ENCODE measurements around the gene PTPN11. TPM values are rescaled to one million over a fixed set of nuclear protein-coding genes. Genes with fewer than 3 reads are reported as not detected.
"Not testable (repeated sequence)": the region's sequence is repeated elsewhere in the genome, so short reads cannot be mapped to it uniquely, and the experiment has no call there.

PTPN11 gene
- total RNA-seq, 1 donor = 98.8 TPM

DNA sequence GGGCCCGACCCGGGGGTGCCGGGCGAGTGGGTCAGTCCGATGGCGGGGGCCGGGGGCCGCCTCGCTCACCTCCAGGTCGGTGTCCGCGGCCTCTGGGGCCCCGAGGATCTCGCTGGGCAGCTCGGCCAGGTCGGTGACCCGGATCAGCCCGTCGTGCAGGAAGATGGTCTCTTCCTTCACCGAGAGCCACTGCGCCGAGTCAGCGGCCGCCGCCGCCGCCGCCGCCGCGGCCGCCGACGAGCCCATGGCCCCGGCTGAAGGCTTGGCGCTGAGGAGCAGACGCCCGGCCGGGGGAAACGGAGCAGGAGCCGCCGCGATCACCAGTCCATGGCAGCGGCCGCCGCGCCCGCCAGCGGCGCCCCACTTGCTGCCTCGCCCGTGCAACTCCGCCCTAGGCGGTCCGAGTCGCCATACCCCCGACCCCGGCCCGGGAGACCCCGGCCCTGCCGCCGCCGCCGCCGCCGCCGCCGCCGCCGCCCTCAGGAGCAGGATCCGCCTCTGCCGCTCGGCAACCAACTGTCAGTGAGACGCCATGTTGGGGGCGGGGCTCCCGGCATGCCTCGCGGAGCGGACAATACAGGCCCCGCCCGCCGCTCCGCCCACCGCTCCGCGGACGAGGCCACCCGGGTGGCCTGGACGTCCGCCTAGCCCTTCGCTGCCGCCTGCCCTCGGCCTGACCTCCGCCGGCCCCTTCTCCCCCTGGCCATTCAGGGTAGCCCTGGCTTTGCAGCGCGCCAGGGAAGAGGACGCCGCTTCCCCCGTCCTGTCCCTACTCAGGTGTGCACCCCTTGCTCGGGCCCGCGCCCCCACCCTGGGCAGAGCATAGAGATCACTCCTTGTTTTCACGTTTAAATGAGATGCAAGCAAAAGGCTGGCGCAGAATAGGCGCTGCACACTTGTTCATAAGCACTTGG is 36.6 kb upstream of the PTPN11 start, which contains the start of gene HECTD4:
Gene HECTD4, minus strand, starts transcription at position 549 of the 914 bp plus-strand sequence. Its CDS starts 303 bp downstream, at position 246.
- H3K4me1 ChIP-seq (ENCODE audit: insufficient read depth, low read length) = peaks cover 18% of the 10 kb centered on the region
- peak within 1 kb of the TSS; percentile 95 for H3K4me2 ChIP-seq (ENCODE audit: insufficient read depth, low read length)
- H3K79me2 ChIP-seq (ENCODE audit: insufficient read depth, low read length) = peaks cover 44% of the 10 kb centered on the region
- H3K9me3 ChIP-seq (ENCODE audit: low read depth, low read length) = no peaks in the 10 kb centered on the region
- no peaks in the 10 kb centered on the region for H3K36me3 ChIP-seq (ENCODE audit: insufficient read depth, low read length)
- DNase-seq (ENCODE audit: insufficient read length, low spot score, missing footprints) = peak; percentile 100
- no peaks in the 10 kb centered on the region for H3K27me3 ChIP-seq (ENCODE audit: insufficient read depth, low read length)
- peak within 1 kb of the TSS; percentile 58 for H3K27ac ChIP-seq (ENCODE audit: low read depth, low read length)
- H2AFZ ChIP-seq (ENCODE audit: low read length) = peak within 1 kb of the TSS; percentile 98
- H3K4me3 ChIP-seq (ENCODE audit: insufficient read depth, low read length) = peak within 1 kb of the TSS; percentile 90
- TF ChIP-seq CTCF (IDR thresholded peaks at IDR 0.05; ENCODE audit: extremely low read depth, low read depth, low read length) = no peak
- peaks cover 14% of the 10 kb centered on the region for H4K20me1 ChIP-seq (ENCODE audit: insufficient read depth, low read length)

DNA sequence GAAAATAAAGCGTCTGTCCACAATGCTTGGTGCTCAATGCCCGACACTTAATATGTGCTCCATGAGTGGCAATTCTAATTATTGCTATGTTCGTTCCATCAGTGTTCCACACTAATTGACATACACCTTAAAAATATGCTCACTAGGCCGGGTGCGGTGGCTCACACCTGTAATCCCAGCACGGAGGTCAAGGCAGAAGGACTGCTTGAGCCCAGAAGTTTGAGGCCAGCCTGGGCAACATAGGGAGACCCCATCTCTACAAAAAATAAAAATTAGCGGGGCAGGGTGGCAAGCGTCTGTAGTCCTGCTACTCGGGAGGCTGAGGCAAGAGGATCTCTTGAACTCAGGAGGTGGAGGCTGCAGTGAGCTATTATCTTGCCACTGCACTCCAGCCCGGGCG is 35.9 kb upstream of the PTPN11 start:
- peak overlapping the region; percentile 90 for H3K4me3 ChIP-seq (ENCODE audit: insufficient read depth, low read length)

DNA sequence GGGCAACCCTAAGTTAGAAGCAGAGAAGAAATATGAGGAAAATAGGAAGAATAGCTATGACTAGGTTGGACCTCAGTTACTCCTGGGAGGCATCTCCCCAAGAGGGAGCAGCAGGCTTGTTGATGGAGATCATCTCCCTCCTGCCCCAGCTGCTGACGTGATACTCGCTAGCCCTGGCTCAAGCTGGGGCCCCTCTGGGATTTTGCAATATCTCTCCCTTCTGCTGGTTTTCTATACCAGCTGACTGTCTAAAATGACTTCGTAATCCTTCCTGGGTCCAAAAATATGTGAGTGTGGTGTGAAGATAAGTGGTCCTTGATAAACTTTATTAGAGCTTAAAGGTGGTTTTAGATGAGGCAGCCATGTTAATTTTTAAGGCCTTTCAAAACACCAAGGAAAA is 32.0 kb upstream of the PTPN11 start:
- TF ChIP-seq CTCF (IDR thresholded peaks at IDR 0.05; ENCODE audit: extremely low read depth, low read depth, low read length) = no peak
- Histone ChIP-seq H2AFZ (ENCODE audit: low read length) (peak overlapping the region; percentile 86), H3K9me3 (ENCODE audit: low read depth, low read length) (no peaks in the 10 kb centered on the region), H3K79me2 (ENCODE audit: insufficient read depth, low read length) (peaks cover 3% of the 10 kb centered on the region), H3K36me3 (ENCODE audit: insufficient read depth, low read length) (no peaks in the 10 kb centered on the region), H3K4me2 (ENCODE audit: insufficient read depth, low read length) (peak overlapping the region; percentile 78), H3K4me1 (ENCODE audit: insufficient read depth, low read length) (peaks cover 12% of the 10 kb centered on the region), H3K4me3 (ENCODE audit: insufficient read depth, low read length) (no peak overlapping the region), H3K27ac (ENCODE audit: low read depth, low read length) (peak overlapping the region; percentile 65), H4K20me1 (ENCODE audit: insufficient read depth, low read length) (no peaks in the 10 kb centered on the region), H3K27me3 (ENCODE audit: insufficient read depth, low read length) (no peaks in the 10 kb centered on the region)
- DNase-seq (ENCODE audit: insufficient read length, low spot score, missing footprints) = peak; percentile 76

More for the DNA sequence above, 35.9 kb upstream of the PTPN11 start:
- peaks cover 9% of the 10 kb centered on the region for H4K20me1 ChIP-seq (ENCODE audit: insufficient read depth, low read length)
- H3K9me3 ChIP-seq (ENCODE audit: low read depth, low read length) = no peaks in the 10 kb centered on the region
- peak overlapping the region; percentile 41 for H3K27ac ChIP-seq (ENCODE audit: low read depth, low read length)
- H3K4me1 ChIP-seq (ENCODE audit: insufficient read depth, low read length) = peaks cover 20% of the 10 kb centered on the region
- no peak for TF ChIP-seq CTCF (IDR thresholded peaks at IDR 0.05; ENCODE audit: extremely low read depth, low read depth, low read length)
- no peaks in the 10 kb centered on the region for H3K36me3 ChIP-seq (ENCODE audit: insufficient read depth, low read length)
- H2AFZ ChIP-seq (ENCODE audit: low read length) = peak overlapping the region; percentile 98
- H3K79me2 ChIP-seq (ENCODE audit: insufficient read depth, low read length) = peaks cover 37% of the 10 kb centered on the region
- no peaks in the 10 kb centered on the region for H3K27me3 ChIP-seq (ENCODE audit: insufficient read depth, low read length)
- no peak for DNase-seq (ENCODE audit: insufficient read length, low spot score, missing footprints)
- H3K4me2 ChIP-seq (ENCODE audit: insufficient read depth, low read length) = peak overlapping the region; percentile 85

GRCh38 chr12:112389228-112389627 is 29.5 kb upstream of the PTPN11 start:
- Histone ChIP-seq H3K4me3 (ENCODE audit: insufficient read depth, low read length) (no peak overlapping the region), H3K27me3 (ENCODE audit: insufficient read depth, low read length) (no peaks in the 10 kb centered on the region), H3K27ac (ENCODE audit: low read depth, low read length) (no peak overlapping the region), H3K9me3 (ENCODE audit: low read depth, low read length) (no peaks in the 10 kb centered on the region), H3K4me2 (ENCODE audit: insufficient read depth, low read length) (no peak overlapping the region), H3K4me1 (ENCODE audit: insufficient read depth, low read length) (peaks cover 9% of the 10 kb centered on the region), H3K79me2 (ENCODE audit: insufficient read depth, low read length) (no peaks in the 10 kb centered on the region), H3K36me3 (ENCODE audit: insufficient read depth, low read length) (no peaks in the 10 kb centered on the region), H2AFZ (ENCODE audit: low read length) (no peak overlapping the region), H4K20me1 (ENCODE audit: insufficient read depth, low read length) (no peaks in the 10 kb centered on the region)
- no peak for DNase-seq (ENCODE audit: insufficient read length, low spot score, missing footprints)
- TF ChIP-seq CTCF (IDR thresholded peaks at IDR 0.05; ENCODE audit: extremely low read depth, low read depth, low read length) = no peak

GRCh38 chr12:112389922-112390654 is 28.7 kb upstream of the PTPN11 start:
- not testable (repeated sequence) for H4K20me1 ChIP-seq (ENCODE audit: insufficient read depth, low read length); H3K27me3 ChIP-seq (ENCODE audit: insufficient read depth, low read length); H3K4me2 ChIP-seq (ENCODE audit: insufficient read depth, low read length); H3K36me3 ChIP-seq (ENCODE audit: insufficient read depth, low read length); H3K9me3 ChIP-seq (ENCODE audit: low read depth, low read length); H3K79me2 ChIP-seq (ENCODE audit: insufficient read depth, low read length); H3K27ac ChIP-seq (ENCODE audit: low read depth, low read length); H3K4me1 ChIP-seq (ENCODE audit: insufficient read depth, low read length); DNase-seq (ENCODE audit: insufficient read length, low spot score, missing footprints); H2AFZ ChIP-seq (ENCODE audit: low read length); H3K4me3 ChIP-seq (ENCODE audit: insufficient read depth, low read length)
